Hematopoietic multipotent progenitor cell treated with erythropoietin and hydrocortisone succinate and interleukin-3 and kit ligand, for 4 days (in vitro differentiated cells): ENCODE results near the gene GNS.
A peak's percentile ranks its signal among the peaks of the same experiment; 100 is the strongest.

Source experiments
- DNase-seq: peaks from one replicate; pipeline ENCODE4 v3.0.0-alpha.2; 2015

The GNS gene

GRCh38 chr12:64733857-64734256, 25.3 kb downstream of the GNS start:
- no peak for DNase-seq

- no peak for DNase-seq
Observed at GRCh38 chr12:64731683-64732082, 27.5 kb downstream of the GNS start.

GRCh38 chr12:64730588-64730969, 28.6 kb downstream of the GNS start:
- DNase-seq, result peak; percentile 52

DNA sequence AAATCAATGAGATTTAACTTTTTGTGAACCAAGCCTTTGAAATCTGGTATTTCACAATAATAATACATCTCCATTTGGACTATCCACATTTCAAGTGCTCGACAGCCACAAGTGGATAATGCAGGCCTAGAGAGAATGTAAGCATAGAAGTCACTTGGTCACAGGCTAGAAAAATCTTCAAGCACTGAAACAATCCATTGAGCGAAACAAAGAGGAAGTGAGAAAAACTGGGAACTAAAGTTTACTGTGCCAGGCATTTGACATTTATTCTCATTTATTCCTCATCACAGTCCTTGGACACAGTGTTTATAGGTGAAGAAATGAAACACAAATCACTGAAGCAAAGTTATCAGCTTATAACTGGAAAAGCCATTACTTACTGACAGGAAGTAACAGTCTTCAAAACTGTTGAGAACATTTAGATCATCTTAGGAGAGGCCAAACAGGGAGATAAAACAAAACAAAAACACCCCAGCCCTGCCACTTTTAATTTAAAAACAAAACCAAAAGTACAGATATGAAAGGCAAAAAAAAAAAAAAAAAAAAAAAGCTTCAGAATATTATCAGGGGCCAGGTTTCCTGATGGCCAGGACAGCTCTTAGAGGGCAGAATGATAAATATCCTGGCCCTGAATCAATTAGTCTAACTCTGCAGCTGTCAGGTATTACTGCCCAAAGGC, 29.2 kb downstream of the GNS start:
- DNase-seq, result peak; percentile 49

- no peak for DNase-seq
Observed at GRCh38 chr12:64724201-64724745, 34.9 kb downstream of the GNS start.

DNA sequence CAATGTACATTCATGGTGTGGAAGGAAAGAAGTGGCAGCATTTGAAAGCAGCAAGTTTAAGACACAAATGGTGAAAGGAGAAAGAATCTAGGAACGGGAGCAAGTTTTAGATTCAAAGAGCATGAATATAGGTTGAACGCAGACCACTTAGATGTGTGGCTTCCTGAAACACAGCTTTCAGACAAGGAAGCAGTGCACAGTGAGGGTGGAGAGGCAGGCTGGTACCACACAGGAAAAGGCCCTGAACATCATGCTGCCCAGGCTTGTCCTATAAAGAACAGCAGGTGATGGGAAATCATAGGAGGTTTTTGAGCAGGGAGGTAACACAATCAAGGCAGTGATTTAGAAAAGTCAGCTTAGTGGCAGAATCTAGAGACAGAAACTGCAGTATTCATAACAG, 35.6 kb downstream of the GNS start:
- DNase-seq, result no peak

DNA sequence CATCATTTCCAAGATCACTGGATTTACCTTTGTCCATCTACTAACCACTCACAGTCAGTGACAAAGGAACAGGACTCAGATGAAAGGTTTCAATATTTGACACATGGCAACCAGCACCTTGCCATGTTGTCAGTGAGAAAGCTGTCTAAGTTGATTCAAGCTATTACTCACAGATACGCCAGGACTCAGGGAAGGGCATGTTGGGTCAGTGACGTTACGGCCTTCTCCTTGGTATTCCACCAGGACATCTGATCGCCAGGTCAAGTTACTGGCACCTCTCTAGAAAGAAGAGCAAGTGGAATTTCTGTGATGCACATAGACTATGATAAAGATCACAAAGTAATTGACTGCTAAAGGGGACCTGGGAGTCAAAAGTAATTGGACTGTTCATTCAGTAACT, 36.4 kb downstream of the GNS start:
- no peak for DNase-seq

- peak; percentile 58 for DNase-seq
Observed at GRCh38 chr12:64720884-64721283, 38.3 kb downstream of the GNS start.

DNA sequence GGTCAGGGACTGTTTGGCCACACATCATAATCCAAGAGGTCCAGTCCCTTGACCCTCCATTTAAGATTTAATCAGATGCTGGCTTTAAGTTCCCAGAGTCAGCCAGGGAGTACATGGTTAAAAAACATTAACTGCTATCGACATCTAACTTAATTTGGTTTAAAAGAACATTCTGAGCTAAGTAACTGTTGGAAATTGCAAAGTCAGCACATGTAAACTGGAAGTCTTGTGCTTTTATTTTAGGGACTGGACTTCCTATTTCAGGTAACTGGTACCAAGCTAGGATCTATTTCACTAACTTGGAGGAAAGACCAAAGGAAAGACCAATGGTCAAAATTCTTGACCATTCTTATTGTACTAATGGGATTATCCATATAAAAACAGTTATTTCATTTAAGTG, 40.6 kb downstream of the GNS start:
- no peak for DNase-seq

GRCh38 chr12:64716839-64717455, 42.3 kb downstream of the GNS start:
- DNase-seq, result no peak

- no peak for DNase-seq
Observed at GRCh38 chr12:64716371-64716770, 42.8 kb downstream of the GNS start.

DNA sequence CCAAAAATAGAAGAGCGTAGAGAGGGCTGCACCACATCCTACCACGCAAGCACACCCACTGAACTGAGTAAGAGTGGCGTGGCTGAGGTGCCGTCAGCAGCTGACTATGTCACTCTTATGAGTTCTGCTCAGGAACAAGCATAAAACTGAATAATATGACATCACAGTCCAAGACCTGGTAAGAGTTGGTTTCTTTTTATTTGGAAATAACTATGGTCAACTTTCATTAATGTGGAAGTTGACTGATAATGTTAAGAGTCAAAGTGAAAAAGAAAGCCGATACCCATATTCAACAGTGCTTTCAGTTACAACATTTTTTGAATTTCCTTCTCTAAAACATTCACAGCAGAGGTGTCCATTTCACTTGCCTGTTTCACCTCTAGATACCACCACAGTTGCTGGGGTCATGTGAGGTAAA, 44.6 kb downstream of the GNS start:
- DNase-seq, result peak; percentile 15

- no peak for DNase-seq
Observed at GRCh38 chr12:64713376-64713775, 45.8 kb downstream of the GNS start.

GRCh38 chr12:64709429-64709828, 49.8 kb downstream of the GNS start:
- DNase-seq, result no peak

GRCh38 chr12:64707926-64708325, 51.3 kb downstream of the GNS start:
- DNase-seq, result no peak

GRCh38 chr12:64707362-64707761, 51.8 kb downstream of the GNS start:
- no peak for DNase-seq

- no peak for DNase-seq
Observed at GRCh38 chr12:64706857-64707256, 52.3 kb downstream of the GNS start.

GRCh38 chr12:64706306-64706705, 52.9 kb downstream of the GNS start:
- no peak for DNase-seq

DNA sequence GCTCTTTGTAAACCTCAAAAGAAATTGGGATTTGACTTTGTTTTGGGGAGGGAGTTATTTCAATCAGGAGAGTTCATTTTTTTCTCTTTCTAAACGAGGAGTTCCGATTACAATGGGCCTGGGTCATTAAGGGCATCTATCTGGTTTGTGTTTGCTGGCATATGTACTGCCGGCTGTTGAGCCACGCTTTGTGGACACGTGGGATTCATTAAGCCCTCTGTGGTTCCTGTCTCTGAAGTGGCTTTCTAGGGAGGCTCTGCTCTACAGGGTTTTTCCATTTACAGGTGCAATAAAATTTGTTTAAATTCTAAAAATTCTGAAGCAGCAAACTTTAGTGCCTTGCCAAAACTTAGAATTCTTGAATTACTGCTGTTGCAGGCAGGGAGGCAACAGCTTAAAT, 57.9 kb downstream of the GNS start:
- no peak for DNase-seq

DNA sequence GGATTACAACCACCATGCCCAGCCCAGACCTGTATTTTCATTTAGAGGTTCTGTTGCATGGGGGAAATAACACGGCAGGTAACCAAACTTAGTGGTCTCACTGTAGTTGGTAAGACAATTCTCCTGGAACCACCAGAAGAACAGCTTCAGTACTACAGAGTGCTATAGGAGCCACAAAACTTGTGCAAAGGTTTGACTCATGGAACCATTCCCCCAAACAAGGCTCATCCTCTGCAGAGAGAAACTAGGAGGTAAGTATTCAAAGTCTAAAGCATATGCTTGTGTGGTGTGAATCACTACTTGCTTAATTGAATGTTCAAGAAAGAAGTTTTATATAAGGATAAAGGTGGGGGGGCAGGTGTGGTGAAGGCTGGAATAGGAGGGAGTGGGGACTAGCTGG, 58.7 kb downstream of the GNS start:
- no peak for DNase-seq

- DNase-seq, result peak; percentile 75
Observed at GRCh38 chr12:64699504-64700115, 59.6 kb downstream of the GNS start.

DNA sequence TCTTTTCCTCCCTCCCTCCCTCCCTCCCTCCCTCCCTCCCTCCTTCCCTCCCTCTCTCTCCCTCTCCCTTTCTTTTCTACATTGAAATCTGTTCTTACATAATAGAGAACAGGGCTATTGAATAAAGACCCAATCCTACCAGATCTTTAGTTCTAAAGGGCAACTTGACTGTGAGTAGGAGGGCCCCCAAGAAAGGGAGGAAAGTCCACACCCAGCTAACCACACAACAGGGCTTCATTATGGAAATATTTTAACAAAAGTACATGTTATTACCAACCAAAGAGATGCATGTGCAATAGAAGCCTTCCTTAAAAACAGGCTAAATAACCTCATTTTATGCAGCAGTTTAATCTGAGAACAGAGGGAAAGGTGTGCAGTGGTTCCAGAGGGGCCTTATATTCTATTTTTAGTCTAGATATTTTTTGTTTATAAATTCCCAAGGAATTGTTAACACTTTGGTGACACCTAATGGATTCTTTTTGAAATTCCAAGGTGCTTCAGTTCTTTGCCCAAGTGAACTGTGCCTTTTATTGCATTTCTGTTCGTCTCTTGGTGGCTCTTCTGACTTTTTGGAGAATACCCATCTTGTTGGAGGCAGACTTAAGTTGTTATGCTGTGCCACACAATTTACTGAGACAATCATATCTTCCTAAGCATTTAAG, 63.0 kb downstream of the GNS start:
- DNase-seq, result peak; percentile 62

- DNase-seq, result no peak
Observed at GRCh38 chr12:64695550-64695949, 63.7 kb downstream of the GNS start.
